SKM-1 treated with dmso at 0.1 percent for 144 hours (cell line): Measurements from ENCODE around the gene KLHL17.
"Not testable (repeated sequence)": the region's sequence is repeated elsewhere in the genome, so short reads cannot be mapped to it uniquely, and the experiment has no call there.

ENCODE experiments used
- DNase-seq: peaks from one replicate; lab custom pipeline; 2025; ENCODE audit not compliant: unreplicated experiment; lab: John Stamatoyannopoulos, UW

The KLHL17 gene

GRCh38 chr1:935751-936231 is 24.6 kb upstream of the KLHL17 start:
- no peak for DNase-seq

- DNase-seq: no peak
Measured at GRCh38 chr1:936348-937264, 23.8 kb upstream of the KLHL17 start.

GRCh38 chr1:937521-937920 is 22.9 kb upstream of the KLHL17 start:
- no peak for DNase-seq

- no peak for DNase-seq
Measured at GRCh38 chr1:938088-938683, 22.2 kb upstream of the KLHL17 start.

GRCh38 chr1:938711-939489 is 21.5 kb upstream of the KLHL17 start:
- no peak for DNase-seq

- no peak for DNase-seq
Measured at GRCh38 chr1:939511-940106, 20.8 kb upstream of the KLHL17 start.

- DNase-seq: no peak
Measured at GRCh38 chr1:940107-941014, 20.0 kb upstream of the KLHL17 start.

GRCh38 chr1:941015-941587 is 19.3 kb upstream of the KLHL17 start:
- DNase-seq: no peak

GRCh38 chr1:941588-942383 is 18.6 kb upstream of the KLHL17 start:
- DNase-seq: no peak

- no peak for DNase-seq
Measured at GRCh38 chr1:942411-942821, 18.0 kb upstream of the KLHL17 start.

- DNase-seq: no peak
Measured at GRCh38 chr1:942864-943533, 17.4 kb upstream of the KLHL17 start.

- DNase-seq: no peak
Measured at GRCh38 chr1:943545-944340, 16.6 kb upstream of the KLHL17 start.

GRCh38 chr1:944341-945325 is 15.8 kb upstream of the KLHL17 start:
- DNase-seq: no peak

- no peak for DNase-seq
Measured at GRCh38 chr1:945688-946556, 14.5 kb upstream of the KLHL17 start.

GRCh38 chr1:946811-947210 is 13.6 kb upstream of the KLHL17 start:
- DNase-seq: not testable (repeated sequence)
